HTR-8/SVneo (cell line): ENCODE measurements around the gene ALG2.

ENCODE experiments used
- DNase-seq: peaks from one replicate; pipeline ENCODE4 v3.0.0; 2011; ENCODE audit warnings: low spot score, mixed read lengths; ENCODE audit not compliant: insufficient read length
- FAIRE-seq: peaks from 2 replicates; lab custom pipeline; 2011; peaks lifted over from hg19 to GRCh38; lab: Jason Lieb, UNC

ALG2 gene, protein sequence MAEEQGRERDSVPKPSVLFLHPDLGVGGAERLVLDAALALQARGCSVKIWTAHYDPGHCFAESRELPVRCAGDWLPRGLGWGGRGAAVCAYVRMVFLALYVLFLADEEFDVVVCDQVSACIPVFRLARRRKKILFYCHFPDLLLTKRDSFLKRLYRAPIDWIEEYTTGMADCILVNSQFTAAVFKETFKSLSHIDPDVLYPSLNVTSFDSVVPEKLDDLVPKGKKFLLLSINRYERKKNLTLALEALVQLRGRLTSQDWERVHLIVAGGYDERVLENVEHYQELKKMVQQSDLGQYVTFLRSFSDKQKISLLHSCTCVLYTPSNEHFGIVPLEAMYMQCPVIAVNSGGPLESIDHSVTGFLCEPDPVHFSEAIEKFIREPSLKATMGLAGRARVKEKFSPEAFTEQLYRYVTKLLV

DNA sequence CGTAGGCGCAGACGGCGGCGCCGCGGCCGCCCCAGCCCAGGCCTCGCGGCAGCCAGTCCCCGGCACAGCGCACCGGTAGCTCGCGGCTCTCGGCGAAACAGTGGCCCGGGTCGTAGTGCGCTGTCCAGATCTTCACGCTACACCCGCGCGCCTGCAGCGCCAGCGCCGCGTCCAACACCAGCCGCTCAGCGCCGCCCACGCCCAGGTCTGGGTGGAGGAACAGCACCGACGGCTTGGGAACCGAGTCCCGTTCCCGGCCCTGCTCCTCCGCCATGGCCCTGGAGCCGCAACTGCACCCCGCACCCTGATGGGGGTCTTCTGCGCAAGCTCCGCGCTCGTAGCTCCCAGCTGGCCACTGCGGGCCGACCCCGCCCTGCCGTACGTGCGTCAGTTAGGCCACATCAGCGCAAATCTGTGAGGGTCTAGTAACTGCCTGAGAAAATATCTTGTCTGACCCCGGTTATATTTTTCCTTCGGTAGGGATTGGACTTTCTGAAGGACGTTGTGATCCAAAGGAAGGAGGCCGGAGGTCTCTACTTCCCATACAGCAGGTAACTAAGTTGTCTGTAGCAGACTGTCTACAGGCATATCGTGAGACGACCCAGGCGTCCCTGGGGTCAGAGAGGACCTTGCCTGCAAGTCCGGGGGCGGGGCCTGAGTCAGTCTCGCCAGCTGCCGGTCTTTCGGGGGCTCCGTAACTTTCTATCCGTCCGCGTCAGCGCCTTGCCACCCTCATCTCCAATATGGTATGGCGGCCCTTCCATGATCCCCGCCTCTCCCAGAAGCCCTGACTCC, at the start of gene ALG2, which contains the start of gene SEC61B:
ALG2 (minus strand) TSS at position 322 of the 795 bp plus-strand sequence; CDS start at position 274, 48 bp downstream.
SEC61B (plus strand) TSS at position 662 of the 795 bp plus-strand sequence; CDS start at position 744, 82 bp downstream.
- FAIRE-seq (peak; percentile 44), DNase-seq (peak; percentile 89)

DNA sequence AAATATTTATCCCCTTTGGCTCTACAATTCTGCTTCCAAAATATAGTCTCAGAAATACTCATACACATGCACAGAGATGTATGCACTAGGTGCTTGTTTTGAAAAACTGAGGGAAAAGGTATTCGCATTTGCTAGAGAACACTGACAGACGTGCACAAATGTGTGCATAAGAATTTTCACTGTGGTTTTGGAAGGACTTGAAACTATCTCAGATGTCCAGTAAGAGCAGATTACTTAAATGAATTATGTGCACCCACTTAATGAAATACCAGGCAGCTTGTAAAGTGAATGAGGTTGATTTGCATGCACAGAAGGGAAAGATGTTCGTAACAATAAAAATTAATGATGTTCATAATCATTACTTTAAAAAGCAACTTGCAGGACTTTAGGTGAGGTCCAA, 48.7 kb upstream of the ALG2 start:
- DNase-seq (no peak), FAIRE-seq (no peak)

DNA sequence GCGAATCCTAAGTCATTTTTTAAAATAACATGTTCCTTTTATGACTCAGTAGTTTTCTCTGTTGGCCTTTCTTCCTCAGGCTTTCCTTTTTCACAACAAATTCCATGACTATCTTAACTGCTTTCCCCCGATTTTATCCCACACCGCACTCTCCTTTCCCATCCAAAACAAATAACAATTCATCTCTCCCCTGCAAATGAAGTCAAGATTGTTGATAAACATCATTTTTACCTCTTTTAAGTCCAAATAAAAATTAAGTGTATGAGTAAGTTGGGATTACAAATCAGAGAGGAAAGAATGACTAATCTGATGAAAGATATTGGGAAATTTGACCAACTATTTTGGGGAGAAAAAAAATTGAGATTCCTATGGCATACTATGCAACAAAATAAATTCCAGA, 47.7 kb upstream of the ALG2 start:
- FAIRE-seq (no peak), DNase-seq (no peak)

DNA sequence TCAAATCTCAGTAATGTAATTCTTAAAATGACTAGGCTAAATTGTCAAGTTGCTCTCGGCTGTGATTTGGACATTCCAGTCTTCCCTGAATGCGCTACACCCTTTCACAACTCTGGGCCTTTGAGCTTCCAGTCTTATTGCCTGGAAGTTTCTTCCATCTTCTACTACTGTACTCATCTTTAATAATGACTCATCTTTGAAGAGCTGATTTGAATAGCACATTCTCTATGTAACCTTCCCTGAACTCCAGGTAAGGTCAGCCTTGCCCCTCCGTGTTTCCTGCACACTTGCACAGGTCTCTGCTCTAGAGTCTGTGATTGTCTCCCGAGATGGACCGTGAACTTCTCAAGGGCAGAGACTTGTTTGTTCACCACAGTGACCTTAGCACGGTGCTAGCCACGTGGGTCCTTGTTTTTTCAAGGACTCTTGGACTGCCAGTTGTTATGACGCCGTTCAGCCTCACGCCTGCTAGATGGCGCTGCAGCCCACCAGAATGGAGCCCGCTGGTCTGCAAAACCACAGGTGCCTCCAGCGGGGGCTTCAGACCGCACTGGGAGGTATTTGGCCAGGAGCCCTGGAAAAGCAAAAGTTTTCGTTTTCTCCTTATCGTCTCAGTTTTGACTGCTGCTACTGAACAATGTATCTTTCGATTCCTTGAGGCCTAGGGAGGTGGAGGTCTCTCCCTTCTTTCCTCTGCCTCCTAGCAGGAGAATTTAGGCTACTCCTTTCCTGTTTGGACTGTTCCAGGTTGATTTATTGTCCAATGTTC, 44.7 kb upstream of the ALG2 start:
- peak; percentile 43 for DNase-seq
- FAIRE-seq: no peak

DNA sequence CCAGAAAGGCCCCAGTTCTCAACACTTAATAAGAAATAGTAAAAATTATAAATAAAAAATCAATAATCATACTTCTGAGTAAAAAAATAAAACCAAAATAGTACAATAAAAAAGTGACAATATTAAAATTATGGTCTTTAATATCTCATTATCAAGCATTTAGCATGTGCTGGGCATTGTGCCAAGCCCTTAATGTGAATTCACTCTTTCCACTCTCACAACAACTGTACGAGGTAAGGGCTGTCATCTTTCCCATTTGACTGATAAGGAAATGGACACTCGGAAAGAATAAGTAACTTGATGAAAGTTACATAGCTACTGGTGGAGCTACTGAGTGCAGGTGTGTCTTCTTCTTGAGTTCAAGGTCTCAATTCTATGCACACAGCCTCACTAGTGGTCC, 43.9 kb upstream of the ALG2 start:
- FAIRE-seq: no peak
- DNase-seq: no peak

DNA sequence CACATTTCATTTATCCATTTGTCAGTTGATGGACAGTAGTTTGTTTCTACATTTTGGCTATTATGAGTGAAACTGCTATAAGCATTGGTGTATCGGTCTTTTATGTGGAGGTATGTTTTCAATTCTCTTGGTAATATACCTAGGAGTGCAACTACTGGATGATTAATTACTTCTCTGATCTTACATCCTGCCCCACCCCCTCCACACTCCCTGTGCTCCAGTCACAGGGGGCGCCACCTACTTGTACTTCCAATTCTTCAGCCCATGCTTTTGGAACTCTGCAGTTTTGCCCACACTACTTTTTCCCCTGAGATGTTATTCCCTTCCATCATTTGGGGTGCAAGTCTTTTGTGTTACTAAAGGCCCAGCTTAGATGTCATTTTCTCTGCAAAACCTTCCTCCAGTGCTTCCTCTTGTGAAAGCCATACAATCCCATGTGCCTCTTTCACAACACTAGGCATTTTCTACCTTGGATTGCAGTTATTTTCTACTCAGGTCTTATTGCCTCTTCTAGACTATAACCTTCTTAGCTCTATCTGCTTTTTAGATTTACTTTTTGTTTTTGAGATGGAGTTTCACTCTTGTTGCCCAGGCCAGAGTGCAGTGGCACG, 42.4 kb upstream of the ALG2 start:
- FAIRE-seq: no peak
- DNase-seq: no peak

DNA sequence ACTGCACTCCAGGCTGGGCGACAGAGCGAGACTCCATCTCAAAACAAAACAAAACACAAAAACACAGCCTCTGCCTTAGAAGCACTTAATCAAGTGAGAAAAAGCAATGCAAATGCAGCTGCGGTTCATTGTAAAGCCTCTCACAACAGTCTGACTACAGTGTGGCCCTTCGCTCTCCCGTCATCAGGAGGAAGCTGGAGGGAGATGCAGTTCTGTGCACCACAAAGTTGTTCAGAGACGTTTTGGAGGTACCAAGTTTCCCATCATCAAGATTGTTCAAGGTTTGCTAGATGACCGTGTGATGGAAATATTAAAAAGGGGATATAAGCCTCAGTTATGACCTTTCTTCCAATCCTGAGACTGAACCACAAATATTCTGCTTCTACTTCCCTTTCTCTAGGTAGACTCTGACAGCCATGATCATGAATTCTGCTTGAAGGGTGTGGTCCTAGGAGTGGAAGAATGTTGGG, 41.2 kb upstream of the ALG2 start:
- FAIRE-seq (no peak), DNase-seq (no peak)

DNA sequence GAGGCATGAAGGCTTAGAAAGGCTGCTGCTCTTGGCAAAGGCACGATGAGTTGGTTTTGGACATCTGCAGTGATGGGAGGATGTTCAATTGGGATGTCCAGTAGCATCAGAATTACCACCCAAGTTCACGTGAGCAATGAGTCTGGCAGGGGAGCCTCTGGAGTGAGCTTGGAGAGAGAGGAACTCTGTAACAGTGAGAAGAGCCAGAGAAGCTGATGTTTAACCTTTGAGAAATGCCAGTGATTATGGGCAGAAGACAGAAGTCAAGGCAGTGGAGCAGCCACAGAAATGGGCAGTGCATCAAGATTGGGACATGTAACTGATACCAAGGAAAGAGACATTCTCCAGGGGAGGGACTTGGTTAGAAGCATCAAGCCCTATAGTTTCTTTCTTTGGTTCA, 40.2 kb upstream of the ALG2 start:
- FAIRE-seq: no peak

DNA sequence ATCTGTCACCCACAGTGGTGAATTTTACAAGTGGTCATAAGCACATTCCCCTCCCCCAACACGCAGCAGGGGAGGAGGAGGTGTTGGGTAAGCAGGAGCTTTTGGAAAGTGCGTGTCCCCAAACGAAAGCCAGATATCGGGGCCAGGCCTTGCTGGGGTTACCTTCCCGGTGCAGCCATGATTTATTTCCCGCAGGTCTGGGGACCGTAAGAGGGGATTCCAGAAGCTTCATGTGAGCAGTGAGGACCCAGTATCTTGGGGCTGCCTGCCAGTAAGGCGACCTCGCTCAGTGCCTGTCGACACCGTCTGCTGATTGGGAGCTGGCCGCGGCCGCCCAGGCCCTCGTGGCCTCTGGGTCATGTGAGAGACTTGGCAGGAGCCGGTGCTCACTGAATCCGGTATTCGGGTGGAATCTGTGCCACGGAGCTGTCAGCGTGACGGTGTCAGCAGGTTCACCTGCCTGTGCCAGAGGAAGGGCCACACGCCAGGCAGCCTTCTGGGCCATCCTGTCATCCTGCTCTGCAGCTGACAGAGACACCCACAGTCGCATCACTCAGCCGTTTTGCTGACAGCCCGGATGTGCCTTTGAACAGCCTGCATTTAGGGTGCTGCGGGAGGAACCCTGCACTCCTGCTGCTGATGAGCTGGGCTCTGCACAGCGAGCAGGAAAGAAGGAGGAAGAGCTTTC, 37.6 kb upstream of the ALG2 start:
- FAIRE-seq: no peak
- DNase-seq: no peak

More for the DNA sequence above, 40.2 kb upstream of the ALG2 start:
- no peak for DNase-seq

DNA sequence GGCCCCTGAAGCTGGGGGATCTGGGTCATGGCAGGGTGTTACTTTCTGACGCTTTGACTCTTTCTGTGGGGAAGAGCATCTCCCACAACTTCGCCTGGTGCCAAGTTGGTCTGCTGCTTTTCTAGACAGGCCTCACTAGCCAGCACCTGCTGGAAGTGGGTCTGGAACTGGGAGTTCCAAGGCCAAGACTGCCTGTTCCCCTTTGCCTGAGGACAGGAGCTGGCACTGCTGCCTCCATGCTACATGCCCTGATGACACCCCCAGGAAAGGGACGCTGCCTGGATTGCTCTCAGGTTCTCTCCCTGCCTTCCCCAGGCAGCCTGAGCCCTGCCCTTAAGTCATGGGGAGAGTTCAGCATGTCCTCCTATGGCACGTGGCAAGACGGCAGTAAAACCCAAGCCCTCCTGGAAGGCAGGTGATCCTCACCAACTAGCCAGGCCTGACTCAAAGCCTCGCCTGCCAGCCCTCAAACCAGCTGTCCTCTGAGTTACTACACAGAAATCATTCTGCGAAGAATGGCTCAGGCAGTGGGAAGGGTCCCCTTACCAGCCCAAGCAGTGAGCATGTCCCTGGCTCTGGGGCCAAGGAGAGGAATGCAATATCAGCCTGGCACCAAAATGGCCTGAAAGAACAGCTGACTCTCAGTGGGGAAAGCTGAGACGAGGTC, 36.1 kb upstream of the ALG2 start:
- no peak for FAIRE-seq
- no peak for DNase-seq

DNA sequence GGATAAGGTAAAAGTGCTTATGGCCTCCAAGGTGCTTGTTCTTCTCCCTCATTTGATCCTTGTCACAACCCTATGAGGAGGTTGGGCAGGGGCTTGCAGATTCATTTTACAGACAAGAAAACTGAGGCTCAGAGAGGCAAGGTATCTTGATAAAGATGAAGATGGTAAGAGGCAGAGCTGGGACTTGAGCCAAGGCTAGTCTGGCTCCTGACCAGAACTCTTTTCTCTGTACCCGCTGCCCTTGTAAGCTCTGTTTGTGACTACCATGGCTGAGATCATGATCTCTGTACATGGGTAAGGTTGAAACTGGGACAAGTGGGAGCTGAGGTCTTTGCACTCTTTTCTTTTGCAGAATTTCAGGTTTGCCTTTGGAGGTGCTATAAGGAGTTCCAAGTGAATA, 33.9 kb upstream of the ALG2 start:
- FAIRE-seq (no peak), DNase-seq (no peak)

DNA sequence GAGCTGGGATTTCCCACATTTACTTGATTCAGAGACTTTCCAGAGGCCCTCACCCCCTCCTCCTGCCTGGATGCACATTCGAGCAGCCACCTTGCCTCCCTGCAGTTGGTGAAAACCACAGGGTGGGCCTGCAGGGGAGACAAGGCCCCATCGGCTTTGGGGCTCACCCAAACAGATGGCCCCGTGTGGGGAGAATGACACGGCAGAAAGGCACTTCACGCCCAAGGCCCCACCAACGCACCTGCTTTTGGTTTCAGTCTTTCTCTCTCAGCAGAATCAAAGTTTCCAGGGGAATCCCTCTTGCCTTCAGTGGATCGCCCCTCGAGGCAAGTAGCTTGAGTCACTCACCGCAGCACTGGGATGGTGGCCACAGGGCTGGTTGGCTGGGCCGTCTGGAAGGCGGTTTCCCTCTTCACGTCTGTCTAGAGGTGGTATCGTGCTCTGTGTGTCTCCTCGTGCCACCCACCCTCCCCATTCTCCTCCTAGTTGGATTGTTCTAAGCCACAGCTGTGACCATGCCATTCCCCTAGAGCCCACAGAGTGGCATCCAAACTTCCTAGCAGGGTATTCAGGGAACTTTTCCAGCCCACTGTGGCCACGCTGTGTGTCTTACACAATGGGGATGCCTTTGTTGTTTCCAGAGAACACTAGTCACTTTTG, 32.2 kb upstream of the ALG2 start:
- FAIRE-seq (no peak), DNase-seq (no peak)

DNA sequence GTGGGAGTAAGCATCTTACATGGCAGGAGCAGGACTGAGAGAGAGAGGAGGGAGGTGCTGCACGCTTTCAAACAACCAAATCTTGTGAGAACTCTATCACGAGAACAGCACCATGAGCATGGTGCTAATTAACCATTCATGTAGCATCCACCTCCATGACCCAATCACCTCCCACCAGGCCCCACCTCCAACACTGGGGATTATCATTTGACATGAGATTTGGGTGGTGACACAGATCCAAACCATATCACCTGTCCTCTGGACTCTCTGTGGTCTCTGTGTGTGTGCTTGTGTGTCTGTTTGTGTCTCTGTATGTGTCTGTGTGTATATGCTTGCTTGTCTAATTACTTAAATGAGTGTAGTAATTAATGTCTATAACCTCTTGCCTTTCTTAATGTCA, 31.4 kb upstream of the ALG2 start:
- DNase-seq: no peak
- FAIRE-seq: no peak

DNA sequence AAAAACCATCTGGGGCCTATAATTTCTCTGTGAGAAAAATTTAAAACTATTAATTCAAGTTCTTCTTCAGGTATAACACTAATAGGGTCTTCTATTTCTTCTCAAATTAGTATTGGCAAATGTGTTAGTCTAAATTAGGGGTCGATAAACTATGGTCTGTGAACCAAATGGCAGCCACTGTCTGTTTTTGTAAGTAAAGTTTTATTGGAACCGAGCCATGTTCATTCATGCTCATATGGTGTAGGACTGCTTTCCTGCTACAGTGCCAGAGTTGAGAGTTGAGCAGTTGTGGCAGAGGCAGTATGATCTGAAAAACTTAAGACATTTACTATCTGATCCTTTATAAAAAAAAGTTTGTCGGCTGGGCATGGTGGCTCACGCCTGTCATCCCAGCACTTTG, 29.4 kb upstream of the ALG2 start:
- DNase-seq (no peak), FAIRE-seq (no peak)

DNA sequence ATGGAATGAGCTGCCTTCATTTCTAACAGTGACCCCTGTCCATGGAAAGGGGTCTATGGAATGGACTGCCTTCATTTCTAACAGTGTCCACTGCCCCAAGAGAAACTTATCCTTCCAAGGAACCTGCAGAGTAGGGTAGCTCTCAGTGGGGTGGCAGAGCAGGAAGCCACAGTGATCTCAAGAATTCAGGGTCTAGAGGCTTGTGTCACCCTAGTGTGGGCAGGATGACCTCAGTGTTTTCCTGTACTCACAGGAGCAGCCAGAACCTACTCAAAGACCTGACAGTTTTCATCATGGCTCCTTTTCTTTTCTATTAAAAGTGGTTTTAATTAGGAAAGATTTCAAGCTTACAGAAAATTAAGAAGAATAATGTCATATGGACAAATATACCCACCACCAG, 27.9 kb upstream of the ALG2 start:
- DNase-seq: no peak

DNA sequence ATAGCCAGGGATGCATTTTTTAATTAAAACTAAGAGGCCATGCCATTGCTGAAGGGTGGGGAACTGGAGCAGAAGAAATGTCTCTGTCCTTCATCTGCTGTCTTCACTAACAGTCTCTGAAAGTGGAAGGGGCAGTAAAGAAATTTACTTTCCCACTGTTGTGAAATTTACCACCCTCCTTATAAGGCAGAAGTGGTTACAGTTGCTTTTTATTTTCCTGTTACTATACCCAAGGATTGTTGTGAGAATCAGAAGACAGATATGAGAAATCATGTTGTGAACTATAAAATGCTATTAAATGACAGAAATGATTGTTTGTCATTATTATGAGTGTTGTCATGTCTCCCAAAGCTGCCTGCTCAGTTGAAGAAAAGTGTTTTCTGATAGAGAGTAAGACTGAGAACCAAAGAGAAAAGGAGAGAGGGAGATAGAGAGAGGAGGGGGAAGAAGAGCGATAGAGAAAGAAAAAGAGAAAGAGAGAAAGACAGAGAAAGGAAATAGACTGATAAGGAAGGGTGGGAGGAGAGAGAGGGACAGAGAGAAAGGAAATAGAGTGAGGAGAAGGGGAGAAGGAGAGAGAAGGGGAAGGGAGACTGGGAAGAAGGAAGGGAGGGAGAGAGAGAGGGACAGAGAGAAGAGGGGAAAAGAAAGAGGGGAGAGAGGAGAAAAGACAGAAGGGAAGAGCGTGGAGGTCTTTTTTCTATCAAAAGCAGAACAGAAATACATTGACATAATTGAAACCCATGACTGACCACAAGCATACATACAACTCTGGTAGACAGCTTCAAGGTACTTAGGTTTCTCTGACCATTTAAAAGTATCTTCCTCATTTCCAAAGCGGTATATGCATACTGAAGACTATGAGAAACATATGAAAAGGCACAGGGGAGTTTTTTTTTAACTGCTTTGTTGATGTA, 22.9 kb upstream of the ALG2 start:
- no peak for DNase-seq
- no peak for FAIRE-seq

More for the DNA sequence above, 27.9 kb upstream of the ALG2 start:
- no peak for FAIRE-seq

DNA sequence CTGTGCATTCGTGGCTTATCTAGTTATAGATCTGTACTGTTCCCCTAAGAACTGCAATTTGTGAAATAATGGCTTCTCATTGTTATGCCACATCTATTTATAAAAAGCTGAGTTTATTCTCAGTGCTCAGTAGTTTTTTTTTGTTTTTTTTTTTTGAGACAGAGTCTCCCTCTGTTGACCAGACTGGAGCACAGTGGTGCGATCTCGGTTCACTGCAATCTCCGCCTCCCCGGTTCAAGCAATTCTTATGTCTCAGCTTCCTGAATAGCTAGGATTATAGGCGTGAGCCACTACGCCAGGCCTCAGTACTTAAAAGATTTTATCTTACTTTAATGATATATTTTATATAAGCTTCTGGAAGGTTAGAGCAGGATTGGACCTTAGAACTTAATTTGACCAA, 19.4 kb upstream of the ALG2 start:
- DNase-seq: no peak

More for the DNA sequence above, 19.4 kb upstream of the ALG2 start:
- no peak for FAIRE-seq
